Measurements from ENCODE around the gene LYZ. TPM values are rescaled to one million over a fixed set of nuclear protein-coding genes. Genes with fewer than 3 reads are reported as not detected.

Gene LYZ
- total RNA-seq, 1 experiment from 2014 or later = not detected

GRCh38 chr12:69330475-69331473, 17.4 kb upstream of the LYZ start:
- Mint-ChIP-seq H3K36me3 (ENCODE audit: insufficient read depth in 1 of 3, low read depth in 3 of 3) (no peaks in the 10 kb centered on the region), H3K9me3 (no peaks in the 10 kb centered on the region), H3K4me3 (peak overlapping the region; percentile 62 to 78), H3K27me3 (ENCODE audit: low read depth) (no peaks in the 10 kb centered on the region), H3K27ac (peak overlapping the region; percentile 88 to 97 (median 94)), H3K4me1 (peaks cover 51 to 54% of the 10 kb centered on the region in 2 experiments)
- Histone ChIP-seq H3K9me3 (ENCODE audit: control insufficient read depth, low read depth, low read length) (no peaks in the 10 kb centered on the region), H3K79me1 (ENCODE audit: insufficient read depth, low read depth, low read length, poor library complexity, severe bottlenecking) (no peaks in the 10 kb centered on the region), H3K27ac (ENCODE audit: insufficient read length, low read depth, low read length) (peak overlapping the region; percentile 65), H4K20me1 (ENCODE audit: control insufficient read depth, insufficient read depth, insufficient read length) (no peaks in the 10 kb centered on the region), H3K18ac (ENCODE audit: insufficient read length, low read depth, low read length) (peak overlapping the region; percentile 53), H4K8ac (replicated peaks; ENCODE audit: insufficient read length, low read depth, low read length) (no peak overlapping the region), H2BK15ac (ENCODE audit: low read depth, low read length) (no peak overlapping the region), H3T11ph (ENCODE audit: low read length) (no peak overlapping the region), H3K4me2 (ENCODE audit: insufficient read depth, insufficient read length, low read length) (peak overlapping the region; percentile 61), H2AK5ac (ENCODE audit: insufficient read length, low read length) (no peak overlapping the region), H3K23ac (ENCODE audit: insufficient read length, low read depth, low read length) (no peak overlapping the region), H2BK12ac (ENCODE audit: insufficient read length, low read depth, low read length) (no peak overlapping the region), H3K4ac (ENCODE audit: low read depth, low read length) (no peak overlapping the region), H3K56ac (ENCODE audit: insufficient read length, low read depth, low read length) (no peak overlapping the region), H2BK5ac (ENCODE audit: insufficient read length, low read length) (no peak overlapping the region), H3K23me2 (ENCODE audit: insufficient read length, low read depth, low read length, poor library complexity, severe bottlenecking) (peaks cover 4% of the 10 kb centered on the region), H2BK20ac (ENCODE audit: low read depth, low read length, poor library complexity, severe bottlenecking) (no peak overlapping the region), H3K27me3 (ENCODE audit: insufficient read depth, low read length) (no peaks in the 10 kb centered on the region), H3K79me2 (ENCODE audit: insufficient read depth, low read length) (no peaks in the 10 kb centered on the region), H3K14ac (ENCODE audit: insufficient read depth, low read length) (peak overlapping the region; percentile 6; the same call in 1 of the 2 replicates), H2BK120ac (ENCODE audit: low read depth, low read length, poor library complexity, severe bottlenecking) (no peak overlapping the region), H3K4me1 (ENCODE audit: insufficient read depth, low read length) (peaks cover 12% of the 10 kb centered on the region; the same call in 1 of the 2 replicates), H2AFZ (ENCODE audit: low read length) (peak overlapping the region; percentile 69), H4K91ac (ENCODE audit: insufficient read length, low read depth, low read length) (no peak overlapping the region), H3K9ac (ENCODE audit: extremely low read depth, insufficient read length, low read length) (peak overlapping the region; percentile 36), H4K5ac (ENCODE audit: insufficient read length, low read depth, low read length) (no peak overlapping the region)
- WGBS (ENCODE audit: extremely low coverage, insufficient read length, low lambda C conversion rate) = no CpG with 5 or more reads among the region's 18 CpGs
- no peak for TF ChIP-seq CTCF (conservative IDR thresholded peaks at IDR 0.05)
- DNase-seq = peak; percentile 84
